Neutrophil (primary cell): ENCODE measurements around the gene OSBPL3.

Source experiments
- H3K27ac ChIP-seq: fragments of 200-600 bp; sonication (generic); 2 replicates; pipeline ENCODE4 v1.5.1; 2016; ENCODE audit warnings: mild to moderate bottlenecking, moderate library complexity
- H3K27me3 ChIP-seq: fragments of 200-600 bp; sonication (generic); 2 replicates; pipeline ENCODE4 v1.6.0; 2016; ENCODE audit warnings: mild to moderate bottlenecking
- H3K36me3 ChIP-seq: fragments of 200-600 bp; sonication (generic); 2 replicates; pipeline ENCODE4 v1.5.1; 2017
- H3K4me1 ChIP-seq, 2 experiments: fragments of 200-600 bp in 1 of 2; sonication (generic) in 1 of 2; 1 replicate in 1 of 2; 2 replicates in 1 of 2; pipeline versions ENCODE4 v1.5.1 to v1.6.1; 2013 to 2016; ENCODE audit warnings: low read depth in 1 of 2, low read length in 1 of 2, mild to moderate bottlenecking in 1 of 2, moderate library complexity in 1 of 2; ENCODE audit not compliant: control insufficient read depth in 1 of 2, insufficient read depth in 1 of 2
- H3K4me3 ChIP-seq, 2 experiments: fragments of 200-600 bp in 1 of 2; sonication (generic) in 1 of 2; 1 replicate in 1 of 2; 2 replicates in 1 of 2; pipeline ENCODE4 v1.5.1; 2013 to 2016; ENCODE audit warnings: low read depth in 1 of 2, low read length in 1 of 2, mild to moderate bottlenecking in 1 of 2, moderate library complexity in 1 of 2
- H3K9me3 ChIP-seq: fragments of 200-600 bp; sonication (generic); 2 replicates; pipeline ENCODE4 v1.5.1; 2016
- TF ChIP-seq, protein P1 (sequence below): fragments of 200-600 bp; sonication (generic); IDR thresholded peaks from 2 replicates; pipeline ENCODE4 v1.5.1; 2016; ENCODE audit warnings: antibody characterized with exemption

Gene OSBPL3

DNA sequence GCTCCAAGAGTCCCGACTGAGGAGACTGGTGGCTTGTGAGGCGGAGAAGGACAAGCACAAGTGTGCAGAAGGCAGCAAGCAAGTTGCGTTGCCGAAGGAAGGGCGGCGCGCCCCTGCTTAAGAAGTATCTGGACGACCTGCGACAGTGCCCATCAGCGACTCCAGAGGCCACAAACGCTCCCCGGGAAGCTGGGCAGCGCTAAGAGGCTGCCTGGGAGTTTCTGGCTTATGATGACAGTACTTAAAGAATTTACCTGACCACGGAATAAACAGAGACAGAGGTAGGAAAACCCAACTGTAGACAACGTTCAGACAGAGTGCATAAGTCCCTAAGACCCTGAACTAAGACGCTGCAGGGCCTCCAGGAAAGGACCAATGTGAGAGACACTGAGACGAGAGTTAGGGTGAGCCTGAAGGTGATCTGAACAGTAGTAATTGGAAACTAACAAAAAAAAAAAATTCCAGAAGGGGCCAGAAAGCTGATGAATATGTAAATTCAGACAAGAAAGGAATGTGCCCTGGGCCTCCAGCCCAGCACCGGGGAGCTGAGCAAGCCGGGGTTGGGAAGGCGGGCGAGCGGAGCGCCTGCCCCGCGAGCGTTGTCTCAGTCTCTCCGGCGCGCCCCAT is 1.0 kb downstream of the OSBPL3 start:
- H3K4me1 ChIP-seq = peaks cover 26 to 27% of the 10 kb centered on the region in 2 experiments

DNA sequence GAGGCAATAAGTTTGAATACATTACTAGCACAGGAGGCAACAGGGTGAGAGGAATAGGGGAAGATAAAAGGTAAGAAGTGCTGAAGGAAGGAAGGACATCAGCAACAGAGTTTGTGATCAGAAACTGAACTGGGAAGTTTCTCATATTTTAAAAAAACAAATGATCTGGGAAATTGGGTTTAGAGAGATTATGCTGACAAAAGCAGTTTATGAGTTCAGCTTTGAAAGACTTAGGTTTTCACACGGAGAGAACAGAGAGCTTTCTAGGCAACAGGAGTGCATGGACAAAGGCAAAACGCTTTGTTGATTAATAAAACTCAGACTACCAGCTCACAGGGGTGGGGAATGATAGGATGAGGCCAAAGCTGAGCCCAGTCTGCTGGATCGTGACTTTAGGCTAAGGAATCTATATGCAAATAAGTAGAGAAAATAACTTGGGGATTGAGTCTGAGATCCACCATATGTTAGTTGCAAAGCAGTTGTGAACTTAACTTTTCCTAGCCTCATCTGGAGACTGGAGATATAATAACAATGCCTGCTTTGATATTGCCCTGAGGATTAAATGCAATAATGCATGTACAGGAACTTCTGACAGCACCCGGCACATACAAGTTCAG is 4.2 kb downstream of the OSBPL3 start:
- no peaks in the 10 kb centered on the region for H3K9me3 ChIP-seq
- no peak overlapping the region for H3K4me3 ChIP-seq
- peaks cover 61% of the 10 kb centered on the region for H3K27me3 ChIP-seq
- no peak overlapping the region for H3K27ac ChIP-seq
- TF ChIP-seq, protein P1, sequence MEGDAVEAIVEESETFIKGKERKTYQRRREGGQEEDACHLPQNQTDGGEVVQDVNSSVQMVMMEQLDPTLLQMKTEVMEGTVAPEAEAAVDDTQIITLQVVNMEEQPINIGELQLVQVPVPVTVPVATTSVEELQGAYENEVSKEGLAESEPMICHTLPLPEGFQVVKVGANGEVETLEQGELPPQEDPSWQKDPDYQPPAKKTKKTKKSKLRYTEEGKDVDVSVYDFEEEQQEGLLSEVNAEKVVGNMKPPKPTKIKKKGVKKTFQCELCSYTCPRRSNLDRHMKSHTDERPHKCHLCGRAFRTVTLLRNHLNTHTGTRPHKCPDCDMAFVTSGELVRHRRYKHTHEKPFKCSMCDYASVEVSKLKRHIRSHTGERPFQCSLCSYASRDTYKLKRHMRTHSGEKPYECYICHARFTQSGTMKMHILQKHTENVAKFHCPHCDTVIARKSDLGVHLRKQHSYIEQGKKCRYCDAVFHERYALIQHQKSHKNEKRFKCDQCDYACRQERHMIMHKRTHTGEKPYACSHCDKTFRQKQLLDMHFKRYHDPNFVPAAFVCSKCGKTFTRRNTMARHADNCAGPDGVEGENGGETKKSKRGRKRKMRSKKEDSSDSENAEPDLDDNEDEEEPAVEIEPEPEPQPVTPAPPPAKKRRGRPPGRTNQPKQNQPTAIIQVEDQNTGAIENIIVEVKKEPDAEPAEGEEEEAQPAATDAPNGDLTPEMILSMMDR = no peak
- H3K4me1 ChIP-seq = peaks cover 13 to 14% of the 10 kb centered on the region in 2 experiments
- H3K36me3 ChIP-seq = no peaks in the 10 kb centered on the region

More for the DNA sequence above, 1.0 kb downstream of the OSBPL3 start:
- H3K27me3 ChIP-seq = peaks cover 88% of the 10 kb centered on the region
- TF ChIP-seq, protein P1 = no peak
- no peak overlapping the region for H3K27ac ChIP-seq
- no peaks in the 10 kb centered on the region for H3K36me3 ChIP-seq
- no peaks in the 10 kb centered on the region for H3K9me3 ChIP-seq
- H3K4me3 ChIP-seq = peak overlapping the region; percentile 70 to 89

DNA sequence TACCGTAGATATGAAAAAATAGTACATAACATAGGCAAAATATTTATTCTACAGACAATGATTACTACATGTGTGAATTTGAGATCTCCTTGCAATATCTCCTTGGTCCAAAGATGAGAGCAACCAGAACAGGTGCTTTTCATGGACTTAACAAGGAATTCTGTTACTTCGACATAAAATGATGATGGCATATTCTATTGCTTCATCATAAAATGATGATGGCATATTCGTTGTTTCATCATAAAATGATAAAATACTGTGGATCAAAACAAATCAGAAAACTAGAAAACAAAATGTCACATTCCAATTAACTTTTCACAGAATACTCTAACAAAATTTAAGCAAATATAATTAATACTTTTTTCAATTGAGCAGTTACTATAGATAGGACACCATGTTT is 4.8 kb downstream of the OSBPL3 start:
- TF ChIP-seq, protein P1 = no peak
- H3K27ac ChIP-seq = no peak overlapping the region
- H3K27me3 ChIP-seq = peaks cover 55% of the 10 kb centered on the region
- no peaks in the 10 kb centered on the region for H3K36me3 ChIP-seq
- no peak overlapping the region for H3K4me3 ChIP-seq
- H3K4me1 ChIP-seq = peaks cover 8 to 9% of the 10 kb centered on the region in 2 experiments
- no peaks in the 10 kb centered on the region for H3K9me3 ChIP-seq

DNA sequence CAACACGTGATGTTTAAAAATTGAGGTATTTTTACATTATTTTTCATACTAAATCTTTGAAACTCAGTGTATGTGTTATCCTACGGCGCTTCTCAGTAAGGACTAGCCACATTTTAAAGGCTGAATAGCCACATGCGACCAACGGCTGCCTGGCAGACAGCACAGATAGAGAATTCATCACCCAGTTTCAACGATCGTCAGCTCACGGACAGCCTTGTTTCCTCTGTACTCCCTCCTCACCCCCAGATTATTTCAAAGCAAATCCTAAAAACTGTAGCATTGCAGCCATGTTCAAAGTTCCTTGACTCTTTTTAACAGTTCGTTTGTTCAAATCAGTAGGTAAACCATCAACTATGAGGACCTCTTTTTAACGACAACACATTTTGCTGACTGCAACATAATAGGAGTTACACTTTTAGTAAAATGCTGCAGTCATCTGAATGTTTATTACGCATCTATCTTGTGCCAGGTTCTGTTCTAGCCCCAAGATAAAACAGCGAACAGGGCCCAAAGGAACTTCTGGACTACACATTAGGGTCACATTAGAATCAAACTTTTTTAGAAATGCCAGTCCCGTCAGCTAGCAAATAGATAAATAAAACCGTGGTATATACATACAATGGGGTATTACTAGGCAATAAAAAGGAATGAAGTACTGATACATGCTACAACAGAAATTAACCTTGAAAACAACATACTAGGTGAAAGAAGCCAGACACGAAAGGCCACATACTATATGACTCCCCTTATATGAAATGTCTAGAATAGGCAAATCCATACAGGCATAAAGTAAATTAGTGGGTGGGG is 5.7 kb downstream of the OSBPL3 start:
- H3K4me1 ChIP-seq = peaks cover 2 to 4% of the 10 kb centered on the region in 2 experiments
- TF ChIP-seq, protein P1 = no peak
- H3K36me3 ChIP-seq = no peaks in the 10 kb centered on the region
- H3K27me3 ChIP-seq = peaks cover 46% of the 10 kb centered on the region
- no peak overlapping the region for H3K27ac ChIP-seq
- H3K4me3 ChIP-seq = no peak overlapping the region
- H3K9me3 ChIP-seq = no peaks in the 10 kb centered on the region

DNA sequence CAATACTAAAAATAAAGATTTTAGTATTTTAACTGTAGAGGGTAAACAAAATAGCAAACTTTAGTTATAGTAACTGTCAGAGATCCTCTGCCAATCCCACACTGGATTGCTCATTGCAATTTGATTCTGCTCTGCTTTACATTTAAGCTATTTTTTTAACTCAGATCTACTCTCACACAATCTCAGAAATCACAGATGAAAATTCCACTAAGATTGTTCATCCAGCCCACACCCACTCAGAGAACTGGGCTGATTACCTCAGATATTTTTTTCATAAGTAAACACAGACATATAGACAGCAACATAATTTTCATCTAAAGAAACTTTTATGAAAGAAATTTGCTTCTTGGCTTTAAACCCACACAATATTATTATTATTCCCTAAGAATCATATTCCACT is 7.0 kb downstream of the OSBPL3 start:
- Histone ChIP-seq H3K36me3 (no peaks in the 10 kb centered on the region), H3K4me1 (no peaks in the 10 kb centered on the region), H3K9me3 (no peaks in the 10 kb centered on the region), H3K4me3 (no peak overlapping the region), H3K27me3 (peaks cover 34% of the 10 kb centered on the region), H3K27ac (no peak overlapping the region)
- TF ChIP-seq, protein P1 = no peak
